Neural progenitor cell (in vitro differentiated cells): ENCODE data around the gene PPARG. TPM values are rescaled to one million over a fixed set of nuclear protein-coding genes. Genes with fewer than 3 reads are reported as not detected.

Source experiments
- DNase-seq: peaks from one replicate; pipeline ENCODE4 v3.0.0-alpha.2; 2016; ENCODE audit warnings: low spot score
- H2AFZ ChIP-seq: fragments of 200-600 bp; sonication (generic); replicated peaks from 2 replicates; pipeline ENCODE4 v1.6.1; 2016; ENCODE audit warnings: antibody characterized with exemption
- H3F3A ChIP-seq: fragments of 200-600 bp; sonication (generic); 2 replicates; pipeline ENCODE4 v1.6.1; 2016; ENCODE audit warnings: antibody characterized with exemption, low read depth
- H3K27ac ChIP-seq: fragments of 200-600 bp; sonication (generic); 2 replicates; pipeline ENCODE4 v1.5.1; 2016; ENCODE audit warnings: mild to moderate bottlenecking
- H3K27me3 ChIP-seq: fragments of 200-600 bp; sonication (generic); 2 replicates; pipeline ENCODE4 v1.6.1; 2016; ENCODE audit warnings: mild to moderate bottlenecking, moderate library complexity
- H3K36me3 ChIP-seq: fragments of 200-600 bp; sonication (generic); 2 replicates; pipeline ENCODE4 v1.5.1; 2016
- H3K4me1 ChIP-seq: fragments of 200-600 bp; sonication (generic); 2 replicates; pipeline ENCODE4 v1.6.1; 2016; ENCODE audit warnings: mixed run types
- H3K4me2 ChIP-seq: fragments of 200-600 bp; sonication (generic); 2 replicates; pipeline ENCODE4 v1.6.1; 2016
- H3K4me3 ChIP-seq: fragments of 200-600 bp; sonication (generic); 2 replicates; pipeline ENCODE4 v1.5.1; 2016
- H3K79me2 ChIP-seq: fragments of 200-600 bp; sonication (generic); 2 replicates; pipeline ENCODE4 v1.6.1; 2016; ENCODE audit warnings: low read depth
- H3K9ac ChIP-seq: fragments of 200-600 bp; sonication (generic); 2 replicates; pipeline ENCODE4 v1.6.1; 2016
- H3K9me3 ChIP-seq: fragments of 200-600 bp; sonication (generic); 2 replicates; pipeline ENCODE4 v1.5.1; 2016; ENCODE audit warnings: low read depth
- H4K20me1 ChIP-seq: fragments of 200-600 bp; sonication (generic); 2 replicates; pipeline ENCODE4 v1.6.1; 2016; ENCODE audit warnings: low read depth
- H3K27ac Mint-ChIP-seq: 3 replicates; pipeline ENCODE4 v1.8.0; 2021; ENCODE audit warnings: mixed read lengths
- H3K27me3 Mint-ChIP-seq: 2 replicates; pipeline ENCODE4 v1.8.0; 2022; ENCODE audit warnings: low read depth, mild to moderate bottlenecking, inconsistent platforms, moderate library complexity, mixed read lengths; ENCODE audit not compliant: insufficient read depth
- H3K36me3 Mint-ChIP-seq: 3 replicates; pipeline ENCODE4 v1.8.0; 2021; ENCODE audit warnings: mixed read lengths
- H3K4me1 Mint-ChIP-seq: 3 replicates; pipeline ENCODE4 v1.8.0; 2021; ENCODE audit warnings: mixed read lengths
- H3K4me3 Mint-ChIP-seq: 3 replicates; pipeline ENCODE4 v1.8.0; 2021; ENCODE audit warnings: mild to moderate bottlenecking, moderate library complexity, mixed read lengths
- H3K9me3 Mint-ChIP-seq: 3 replicates; pipeline ENCODE4 v1.8.0; 2020; ENCODE audit warnings: mixed read lengths
- CTCF ChIP-seq: fragments of 200-600 bp; sonication (generic); IDR thresholded peaks from 2 replicates; pipeline ENCODE4 v1.5.1; 2017; ENCODE audit warnings: antibody characterized with exemption, mild to moderate bottlenecking
- EZH2 ChIP-seq: fragments of 200-600 bp; sonication (generic); IDR thresholded peaks from 2 replicates; pipeline ENCODE4 v1.6.1; 2017; ENCODE audit warnings: antibody characterized with exemption, mild to moderate bottlenecking, moderate library complexity
- EZH2phosphoT487 ChIP-seq: fragments of 200-600 bp; sonication (generic); IDR thresholded peaks from 2 replicates; pipeline ENCODE4 v1.6.1; 2017; ENCODE audit warnings: antibody characterized with exemption
- total RNA-seq: library from RNA; depleted of rRNA; stranded (reverse); fragments of >200 nt; gene quantifications from 2 replicates; pipeline ENCODE4 v1.2.3, GENCODE V29; 2015; ENCODE audit warnings: low replicate concordance

PPARG gene
- total RNA-seq, 1 donor from 2014 or later, result not detected

- Histone ChIP-seq H4K20me1 (no peaks in the 10 kb centered on the region), H3K4me2 (no peak overlapping the region), H3K9me3 (no peaks in the 10 kb centered on the region), H2AFZ (no peak overlapping the region), H3K79me2 (no peaks in the 10 kb centered on the region), H3K27ac (no peak overlapping the region), H3F3A (no peaks in the 10 kb centered on the region), H3K9ac (no peak overlapping the region), H3K36me3 (no peaks in the 10 kb centered on the region), H3K4me1 (no peaks in the 10 kb centered on the region), H3K27me3 (peaks cover 8% of the 10 kb centered on the region), H3K4me3 (no peak overlapping the region)
- Mint-ChIP-seq H3K9me3 (no peaks in the 10 kb centered on the region), H3K27ac (no peak overlapping the region), H3K4me3 (no peak overlapping the region), H3K27me3 (peaks cover 5% of the 10 kb centered on the region), H3K4me1 (no peaks in the 10 kb centered on the region), H3K36me3 (no peaks in the 10 kb centered on the region)
- DNase-seq, result no peak
- TF ChIP-seq EZH2phosphoT487, result no peak
Measured at GRCh38 chr3:12401208-12401607, 112.3 kb downstream of the PPARG start.

DNA sequence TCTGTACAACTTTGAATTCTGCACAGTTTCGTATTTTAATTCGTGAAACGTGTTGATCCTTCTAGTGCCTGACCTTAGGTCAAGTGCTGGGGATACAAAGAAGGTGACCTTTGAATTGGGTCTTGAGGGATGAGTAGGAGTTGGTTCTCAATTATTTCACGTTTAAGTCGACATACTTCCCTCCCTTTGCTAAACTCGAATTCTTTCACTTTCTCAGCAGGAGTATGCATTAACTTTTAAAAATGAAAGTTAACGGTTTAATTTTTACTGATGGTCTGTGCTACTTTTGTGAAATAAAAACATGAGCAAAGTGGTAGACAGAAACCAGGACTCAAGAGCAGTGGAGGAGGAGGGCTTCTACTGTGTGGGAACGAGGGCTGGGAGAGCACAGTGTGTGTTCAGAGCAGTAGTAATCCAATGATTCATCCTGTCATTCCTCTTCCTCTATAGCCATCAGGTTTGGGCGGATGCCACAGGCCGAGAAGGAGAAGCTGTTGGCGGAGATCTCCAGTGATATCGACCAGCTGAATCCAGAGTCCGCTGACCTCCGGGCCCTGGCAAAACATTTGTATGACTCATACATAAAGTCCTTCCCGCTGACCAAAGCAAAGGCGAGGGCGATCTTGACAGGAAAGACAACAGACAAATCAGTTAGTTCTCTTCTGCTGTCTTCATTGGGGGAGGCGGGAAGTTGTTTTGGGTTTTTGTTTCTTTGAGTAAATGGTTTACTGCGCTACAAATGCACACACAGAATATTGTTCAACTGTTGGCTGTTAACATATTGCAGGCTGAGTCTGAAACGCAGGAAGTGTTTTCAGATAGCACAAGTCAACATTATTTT is 116.8 kb downstream of the PPARG start:
- H3K27ac Mint-ChIP-seq, result no peak overlapping the region
- Histone ChIP-seq H3K27ac (no peak overlapping the region), H3F3A (no peaks in the 10 kb centered on the region), H3K4me1 (no peaks in the 10 kb centered on the region), H3K36me3 (no peaks in the 10 kb centered on the region), H3K9ac (no peak overlapping the region), H3K4me3 (no peak overlapping the region), H3K27me3 (no peaks in the 10 kb centered on the region), H2AFZ (no peak overlapping the region), H4K20me1 (no peaks in the 10 kb centered on the region), H3K9me3 (no peaks in the 10 kb centered on the region), H3K4me2 (no peak overlapping the region), H3K79me2 (no peaks in the 10 kb centered on the region)
- TF ChIP-seq EZH2phosphoT487, result no peak
- no peak for TF ChIP-seq CTCF
- H3K4me1 Mint-ChIP-seq, result no peaks in the 10 kb centered on the region
- no peaks in the 10 kb centered on the region for H3K9me3 Mint-ChIP-seq
- peaks cover 3% of the 10 kb centered on the region for H3K27me3 Mint-ChIP-seq
- H3K36me3 Mint-ChIP-seq, result no peaks in the 10 kb centered on the region
- no peak overlapping the region for H3K4me3 Mint-ChIP-seq
- no peak for DNase-seq

DNA sequence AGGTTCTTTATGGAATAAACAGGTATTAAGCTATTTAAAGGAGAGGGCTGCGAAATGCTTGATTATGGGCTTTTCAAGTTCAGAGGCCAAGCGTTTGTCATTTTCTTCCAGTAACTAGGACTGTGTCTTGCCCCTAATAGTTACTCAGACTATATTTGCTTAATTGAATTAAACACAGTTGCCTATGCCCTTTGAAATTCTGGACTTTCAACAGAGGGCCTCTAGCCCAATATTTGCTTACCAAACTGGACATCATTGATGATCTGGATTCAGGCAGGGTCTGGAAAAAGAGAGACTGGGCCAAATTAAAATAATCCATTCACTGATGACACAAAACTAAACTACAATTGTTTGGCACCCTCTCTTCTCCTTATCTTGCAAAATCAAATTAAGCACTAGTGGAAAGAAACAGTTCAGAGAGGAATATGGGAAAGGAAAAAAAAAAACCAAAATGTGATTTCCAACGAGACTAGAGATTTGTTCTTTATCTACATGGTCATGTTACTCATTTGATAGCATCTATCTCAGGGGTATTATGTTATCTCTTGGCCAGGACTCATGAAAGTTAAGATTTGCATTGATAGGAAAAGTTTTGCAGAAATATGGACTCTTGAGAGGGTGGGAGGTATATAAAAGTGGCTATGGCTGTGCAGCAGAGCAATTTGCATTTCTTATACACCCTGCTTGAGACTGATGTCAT is 120.3 kb downstream of the PPARG start:
- H3K4me1 Mint-ChIP-seq, result no peaks in the 10 kb centered on the region
- Histone ChIP-seq H2AFZ (no peak overlapping the region), H3K36me3 (no peaks in the 10 kb centered on the region), H4K20me1 (no peaks in the 10 kb centered on the region), H3K9ac (no peak overlapping the region), H3K27ac (no peak overlapping the region), H3K9me3 (no peaks in the 10 kb centered on the region), H3K79me2 (no peaks in the 10 kb centered on the region), H3K4me1 (no peaks in the 10 kb centered on the region), H3K27me3 (no peaks in the 10 kb centered on the region), H3F3A (no peaks in the 10 kb centered on the region), H3K4me3 (no peak overlapping the region), H3K4me2 (no peak overlapping the region)
- no peak overlapping the region for H3K27ac Mint-ChIP-seq
- no peak for TF ChIP-seq CTCF
- TF ChIP-seq EZH2phosphoT487, result no peak
- TF ChIP-seq EZH2, result no peak
- no peak for DNase-seq
- no peaks in the 10 kb centered on the region for H3K9me3 Mint-ChIP-seq
- H3K36me3 Mint-ChIP-seq, result no peaks in the 10 kb centered on the region
- no peak overlapping the region for H3K4me3 Mint-ChIP-seq
- no peaks in the 10 kb centered on the region for H3K27me3 Mint-ChIP-seq
